Measurements from ENCODE around the gene RNF208.

- TF ChIP-seq EZH2phosphoT487 (IDR thresholded peaks at IDR 0.05; ENCODE audit: insufficient read depth, low read depth) = no peak
- no peak for TF ChIP-seq EZH2 (IDR thresholded peaks at IDR 0.05; ENCODE audit: insufficient read depth, poor library complexity, severe bottlenecking)
These were observed 46.6 kb upstream of the RNF208 start for GRCh38 chr9:137268538-137269201.

All from GM23248 (cell line).